GM19099 (cell line): ENCODE results near the gene EXOC3L1.
A peak's percentile ranks its signal among the peaks of the same experiment; 100 is the strongest.

Experiments used
- POLR2A ChIP-seq: IDR thresholded peaks from 3 replicates; pipeline ENCODE4 v1.6.1; 2011; ENCODE audit warnings: low read depth; ENCODE audit not compliant: insufficient read length; ENCODE audit errors: extremely low read depth

EXOC3L1 gene

DNA sequence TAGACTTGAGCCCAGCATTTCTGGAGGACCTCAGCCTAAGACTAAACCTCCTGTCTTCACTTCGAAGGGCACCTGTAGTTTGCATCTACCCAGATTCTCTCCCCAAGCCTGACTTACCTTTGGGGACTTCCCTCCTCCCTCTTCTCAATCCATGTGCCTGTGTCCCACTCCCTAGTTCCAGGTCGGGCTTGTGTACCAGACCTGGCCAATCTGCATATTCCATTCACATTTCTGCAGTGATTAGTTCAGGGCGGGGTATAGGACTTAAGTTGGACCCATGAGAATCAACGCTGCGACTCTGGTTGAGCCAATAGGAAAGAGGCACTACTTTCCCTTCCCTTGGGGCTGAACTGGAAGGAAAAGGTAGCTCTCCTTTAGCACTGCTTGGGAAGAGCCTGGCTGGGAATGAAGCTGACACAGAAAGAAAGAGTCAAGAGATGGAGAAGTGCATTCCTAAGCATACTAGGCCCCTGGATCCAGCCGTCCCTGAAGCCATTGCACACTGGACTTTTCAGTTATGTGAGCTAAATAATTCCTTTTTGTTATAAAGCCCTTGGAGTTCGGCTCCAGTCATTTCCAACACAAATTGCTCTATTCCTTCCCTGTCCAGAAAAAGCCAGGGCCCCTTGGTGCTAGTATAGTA is 32.7 kb downstream of the EXOC3L1 start:
- no peak for TF ChIP-seq POLR2A

DNA sequence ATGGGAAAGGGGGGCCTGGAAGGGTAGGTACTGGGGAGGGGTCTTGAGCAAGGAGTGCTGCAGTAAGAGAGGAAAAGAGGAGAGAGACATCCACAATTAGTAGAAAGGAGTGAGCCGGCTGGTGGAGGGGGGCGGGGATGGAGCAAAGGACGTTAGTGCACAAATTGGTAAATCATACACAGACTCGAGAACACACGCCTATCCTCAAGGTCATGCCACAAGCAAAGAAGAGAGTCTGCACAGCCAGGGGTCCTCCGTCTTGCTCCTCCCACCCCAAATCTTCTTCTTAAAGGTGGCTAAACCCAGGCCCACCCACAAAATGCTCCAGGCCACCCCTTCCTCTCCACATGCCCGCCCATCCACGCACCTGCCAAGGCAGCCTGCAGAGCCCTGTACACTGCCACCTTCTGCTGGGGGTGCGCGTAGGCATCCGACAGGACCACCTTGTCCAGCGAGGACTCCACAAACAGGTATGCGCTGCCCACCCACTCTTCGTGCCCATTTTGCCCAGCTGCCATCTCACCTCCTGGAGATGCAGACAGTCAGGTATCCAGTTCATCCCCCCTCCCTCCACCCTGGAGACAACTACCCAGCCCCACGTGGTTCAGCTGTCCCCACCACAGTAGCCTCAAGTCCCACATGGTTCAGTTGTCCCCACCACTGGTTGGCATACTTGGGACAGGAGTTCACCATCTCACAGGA is 33.6 kb downstream of the EXOC3L1 start:
- TF ChIP-seq POLR2A: no peak

GRCh38 chr16:67155295-67156142 is 34.4 kb downstream of the EXOC3L1 start:
- TF ChIP-seq POLR2A: no peak

- TF ChIP-seq POLR2A: no peak
Measured at GRCh38 chr16:67154578-67155294, 35.2 kb downstream of the EXOC3L1 start.

GRCh38 chr16:67151431-67152097 is 38.4 kb downstream of the EXOC3L1 start:
- no peak for TF ChIP-seq POLR2A

DNA sequence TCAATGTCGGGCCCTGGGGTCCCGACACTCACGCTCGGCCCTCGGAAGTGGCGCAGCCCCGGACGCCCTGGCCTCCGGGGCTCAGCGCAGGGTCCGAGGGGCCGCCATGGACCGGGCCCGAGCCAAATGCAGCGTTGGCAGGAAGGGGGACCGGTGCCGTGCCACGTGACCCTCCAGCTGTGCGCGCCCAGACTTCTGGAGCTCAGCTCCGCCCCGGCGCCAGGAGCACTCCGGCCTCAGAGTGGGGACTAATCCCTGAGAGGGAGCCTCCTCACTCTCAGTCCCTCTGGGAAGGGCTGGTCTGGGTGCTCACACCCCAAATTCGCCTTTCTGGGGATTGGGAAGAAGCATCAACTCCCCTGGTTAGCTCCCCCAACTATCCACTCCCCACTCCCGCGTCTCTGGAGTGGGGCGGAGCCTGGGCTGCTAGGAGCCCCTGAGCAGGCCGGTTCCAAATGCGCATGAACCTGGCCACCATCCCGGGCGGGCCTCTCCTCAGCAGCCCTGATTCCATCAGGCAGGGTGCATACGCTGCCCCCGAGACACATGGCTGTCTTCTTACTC is 39.0 kb downstream of the EXOC3L1 start, which contains the start of gene B3GNT9:
TSS of gene B3GNT9 (minus strand) at position 166 of the 564 bp plus-strand sequence. CDS start 513 bp downstream, outside the sequence.
- peak; percentile 57 for TF ChIP-seq POLR2A

- no peak for TF ChIP-seq POLR2A
Measured at GRCh38 chr16:67150047-67150832, 39.7 kb downstream of the EXOC3L1 start.

GRCh38 chr16:67149276-67150046 is 40.5 kb downstream of the EXOC3L1 start:
- TF ChIP-seq POLR2A: no peak

- no peak for TF ChIP-seq POLR2A
Measured at GRCh38 chr16:67148656-67149275, 41.2 kb downstream of the EXOC3L1 start.

DNA sequence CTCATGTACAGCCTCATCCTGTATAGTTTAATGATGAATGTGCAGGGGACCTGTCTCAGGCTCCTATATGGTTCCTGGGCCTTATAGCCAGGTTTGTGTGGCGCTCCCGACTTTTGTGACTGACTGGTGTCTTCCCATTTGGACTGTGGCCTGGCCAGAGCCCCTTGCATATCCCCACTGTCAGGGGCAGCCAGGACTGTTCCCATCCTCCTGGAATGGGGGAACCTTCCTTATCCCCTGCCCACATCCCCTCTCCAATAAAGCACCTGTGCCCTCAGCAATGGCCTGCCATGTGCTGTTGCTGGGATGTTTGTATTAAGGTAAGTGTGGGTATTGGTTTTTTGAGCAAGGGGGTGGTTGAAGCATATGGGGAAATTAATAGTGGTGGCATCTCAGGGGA is 41.7 kb downstream of the EXOC3L1 start:
- no peak for TF ChIP-seq POLR2A

DNA sequence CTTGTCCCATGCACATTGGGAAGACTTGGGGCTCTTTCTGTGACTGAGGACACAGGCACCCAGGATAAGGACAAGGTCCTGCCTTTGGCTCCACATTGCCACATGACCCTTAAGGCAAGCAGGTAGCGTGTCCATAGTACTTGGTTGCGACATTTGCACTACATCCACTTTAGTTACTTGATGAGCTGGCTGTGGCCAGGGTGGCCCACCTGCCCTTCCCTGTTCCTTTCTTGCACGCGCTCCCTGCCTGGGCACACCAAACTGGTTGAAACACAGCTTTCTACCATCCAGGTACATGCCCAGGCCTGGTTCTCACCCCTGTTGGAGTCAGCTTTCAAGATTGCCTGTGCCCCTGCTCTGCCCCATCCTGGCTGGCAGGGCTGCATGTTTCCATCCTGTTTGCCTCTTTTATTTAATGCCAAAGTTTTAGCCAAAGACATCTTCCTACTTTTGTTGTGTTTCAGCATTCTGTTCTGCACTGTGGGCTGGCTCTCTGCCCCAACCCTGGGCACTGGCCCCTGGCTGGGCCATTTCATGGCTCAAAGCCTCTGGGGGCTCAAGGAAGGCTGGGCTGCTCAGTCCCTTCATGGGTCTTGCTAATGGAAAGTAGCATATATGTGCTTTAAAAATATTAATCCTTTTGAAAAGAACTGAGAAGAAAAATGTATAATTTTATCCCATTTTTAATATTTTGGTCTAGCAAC is 42.3 kb downstream of the EXOC3L1 start:
- TF ChIP-seq POLR2A: no peak
